ENCODE measurements around the gene SYT14.
"Not testable (repeated sequence)": the region's sequence is repeated elsewhere in the genome, so short reads cannot be mapped to it uniquely, and the experiment has no call there.

The SYT14 gene

GRCh38 chr1:210031473-210031872, 93.5 kb downstream of the SYT14 start:
- no peak for DNase-seq

GRCh38 chr1:210043058-210043457, 105.0 kb downstream of the SYT14 start:
- no peak for DNase-seq

- DNase-seq = no peak
These were observed 111.6 kb downstream of the SYT14 start for GRCh38 chr1:210049616-210050015.

GRCh38 chr1:210050491-210050890, 112.5 kb downstream of the SYT14 start:
- DNase-seq = not testable (repeated sequence)

GRCh38 chr1:210053126-210053525, 115.1 kb downstream of the SYT14 start:
- no peak for DNase-seq

GRCh38 chr1:210057593-210057992, 119.6 kb downstream of the SYT14 start:
- no peak for DNase-seq

- peak in 1 of 3 experiments; percentile 35 for DNase-seq
These were observed 124.0 kb downstream of the SYT14 start for GRCh38 chr1:210061992-210062391.

- DNase-seq = no peak
These were observed 132.5 kb downstream of the SYT14 start for GRCh38 chr1:210070531-210070930.

GRCh38 chr1:210072129-210072528, 134.1 kb downstream of the SYT14 start:
- DNase-seq = peak in 1 of 3 experiments; percentile 61

- peak in 1 of 3 experiments; percentile 33 for DNase-seq
These were observed 135.0 kb downstream of the SYT14 start for GRCh38 chr1:210072896-210073504.

- no peak for DNase-seq
These were observed 136.9 kb downstream of the SYT14 start for GRCh38 chr1:210074904-210075303.

GRCh38 chr1:210076620-210077019, 138.6 kb downstream of the SYT14 start:
- no peak for DNase-seq

GRCh38 chr1:210081494-210081893, 143.5 kb downstream of the SYT14 start:
- DNase-seq = no peak

GRCh38 chr1:210085359-210085758, 147.3 kb downstream of the SYT14 start:
- DNase-seq = no peak

GRCh38 chr1:210087058-210087457, 149.0 kb downstream of the SYT14 start:
- no peak for DNase-seq

- DNase-seq = no peak
These were observed 151.8 kb downstream of the SYT14 start for GRCh38 chr1:210089855-210090254.

GRCh38 chr1:210092366-210092765, 154.3 kb downstream of the SYT14 start:
- DNase-seq = no peak

- no peak for DNase-seq
These were observed 155.4 kb downstream of the SYT14 start for GRCh38 chr1:210093461-210093860.

- no peak for DNase-seq
These were observed 160.3 kb downstream of the SYT14 start for GRCh38 chr1:210098356-210098755.

GRCh38 chr1:210099921-210100320, 161.9 kb downstream of the SYT14 start:
- DNase-seq = no peak

- no peak for DNase-seq
These were observed 166.1 kb downstream of the SYT14 start for GRCh38 chr1:210104103-210104502.

- DNase-seq = not testable (repeated sequence)
These were observed 174.9 kb downstream of the SYT14 start for GRCh38 chr1:210112906-210113305.

GRCh38 chr1:210117198-210117597, 179.2 kb downstream of the SYT14 start:
- peak in 1 of 3 experiments; percentile 19 for DNase-seq

- DNase-seq = no peak
These were observed 179.7 kb downstream of the SYT14 start for GRCh38 chr1:210117681-210118170.

GRCh38 chr1:210123383-210123782, 185.4 kb downstream of the SYT14 start:
- no peak for DNase-seq

Measured in NCI-H1417 (cell line).